Prostate gland (tissue), 2 donors: Measurements from ENCODE around the gene INTU. TPM values are rescaled to one million over a fixed set of nuclear protein-coding genes. Genes with fewer than 3 reads are reported as not detected.

Source experiments
- DNase-seq: peaks from one replicate; pipeline ENCODE4 v3.0.0-alpha.2; 2019; ENCODE audit warnings: low spot score
- H3K27ac ChIP-seq, 2 donors: fragments of 200-600 bp; sonication (generic); 2 replicates each; pipeline ENCODE4 v1.5.1; 2017 to 2019
- H3K27me3 ChIP-seq: fragments of 200-600 bp; sonication (generic); replicated peaks from 2 replicates; pipeline ENCODE4 v1.5.1; 2019; ENCODE audit not compliant: insufficient read depth
- H3K36me3 ChIP-seq, 2 donors: fragments of 200-600 bp; sonication (generic); 1 replicate in 1 of 2; 2 replicates in 1 of 2; pipeline versions ENCODE4 v1.5.1 to v1.8.1; 2017 to 2019
- H3K4me1 ChIP-seq: fragments of 200-600 bp; sonication (generic); replicated peaks from 2 replicates; pipeline ENCODE4 v1.5.1; 2019
- H3K4me3 ChIP-seq, 2 donors: fragments of 200-600 bp; sonication (generic); 2 replicates each; pipeline ENCODE4 v1.5.1; 2017 to 2019
- H3K9me3 ChIP-seq: fragments of 200-600 bp; sonication (generic); 2 replicates; pipeline ENCODE4 v1.5.1; 2017
- CTCF ChIP-seq, 4 experiments: fragments of 200-600 bp in 2 of 4; fragments of 450-650 bp in 2 of 4; sonication (generic) in 2 of 4; IDR thresholded peaks; 1 replicate in 3 of 4; 2 replicates in 1 of 4; pipeline ENCODE4 v1.5.1; 2016 to 2019; ENCODE audit warnings: antibody characterized with exemption in 4 of 4, mild to moderate bottlenecking in 2 of 4, moderate library complexity in 2 of 4
- POLR2A ChIP-seq: fragments of 450-650 bp; IDR thresholded peaks from one replicate; pipeline ENCODE4 v1.6.1; 2016; ENCODE audit warnings: antibody characterized with exemption, mild to moderate bottlenecking
- POLR2AphosphoS5 ChIP-seq: sonication (generic); formaldehyde crosslinking; IDR thresholded peaks from one replicate; pipeline ENCODE4 v1.6.1; 2017; ENCODE audit warnings: antibody characterized with exemption
- WGBS: methylation state at CpG from one replicate; pipeline ENCODE4 v1.1.5; 2018; 5-methylcytosine and 5-hydroxymethylcytosine counted together
- intact Hi-C: fragments of 100-400 bp; cut with DNase I; formaldehyde crosslinking; loops from one replicate; pipeline ENCODE4 v1.14.2; 2022
- total RNA-seq, 2 donors: library from RNA; depleted of rRNA; stranded (reverse); fragments of >200 nt; gene quantifications; one replicate each; pipeline ENCODE4 v1.1.0, GENCODE V29; 2016

INTU gene
- total RNA-seq, 2 donors from 2014 or later, result 6.1 to 13.9 TPM

- no peaks in the 10 kb centered on the region for H3K36me3 ChIP-seq
- intact Hi-C loops, result no loop called here
- H3K4me3 ChIP-seq, result no peak overlapping the region
- peak; percentile 96 for DNase-seq
- H3K4me1 ChIP-seq, result no peaks in the 10 kb centered on the region
- H3K27ac ChIP-seq, result peak overlapping the region; percentile 51 to 65
- TF ChIP-seq CTCF (IDR thresholded peaks at IDR 0.05) (no peak), POLR2AphosphoS5 (peak; percentile 89)
- H3K9me3 ChIP-seq, result no peaks in the 10 kb centered on the region
- 13% methylated on average over 5 of the region's 5 CpGs for WGBS
- H3K27me3 ChIP-seq, result no peaks in the 10 kb centered on the region
These were observed 76.2 kb downstream of the INTU start for GRCh38 chr4:127708985-127709384.

DNA sequence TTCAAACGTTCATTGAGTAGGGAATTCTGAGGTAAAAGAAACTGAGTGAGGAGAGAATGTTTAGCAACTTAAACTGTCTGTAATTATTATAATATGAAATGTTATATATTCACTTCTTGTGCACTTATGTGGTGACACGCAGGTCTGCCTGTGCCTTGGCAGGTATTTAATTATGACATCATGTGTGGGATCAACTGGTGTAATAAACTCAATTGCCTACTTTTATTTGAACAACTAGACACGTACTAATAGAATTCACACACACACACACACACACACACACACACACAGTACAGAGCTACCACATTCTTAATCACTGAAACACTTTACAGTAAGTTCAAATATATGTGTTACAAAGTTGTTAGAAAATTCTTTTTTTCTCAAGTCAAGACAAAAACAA lies 76.7 kb downstream of the INTU start:
- intact Hi-C loops, result no loop called here
- no peak for DNase-seq
- Histone ChIP-seq H3K27ac (peak overlapping the region; percentile 51 to 65), H3K4me3 (no peak overlapping the region), H3K27me3 (no peaks in the 10 kb centered on the region), H3K36me3 (no peaks in the 10 kb centered on the region), H3K4me1 (no peaks in the 10 kb centered on the region), H3K9me3 (no peaks in the 10 kb centered on the region)
- 19% methylated on average over 3 of the region's 3 CpGs for WGBS
- TF ChIP-seq POLR2AphosphoS5 (no peak), CTCF (IDR thresholded peaks at IDR 0.05) (no peak), POLR2A (no peak)

- 95% methylated on average over 64 of the region's 64 CpGs for WGBS
- DNase-seq, result no peak
- Histone ChIP-seq H3K4me3 (no peak within 1 kb of the TSS), H3K4me1 (no peaks in the 10 kb centered on the region), H3K9me3 (no peaks in the 10 kb centered on the region), H3K27me3 (no peaks in the 10 kb centered on the region), H3K27ac (no peak within 1 kb of the TSS), H3K36me3 (no peaks in the 10 kb centered on the region)
- TF ChIP-seq CTCF (IDR thresholded peaks at IDR 0.05) (no peak), POLR2A (no peak), POLR2AphosphoS5 (no peak)
- intact Hi-C loops, result no loop called here
These were observed 97.6 kb downstream of the INTU start, which contains the start of gene SLC25A31 for GRCh38 chr4:127730142-127730913. TSS of gene SLC25A31 (plus strand) at chr4:127730400. CDS start at chr4:127730546, 146 bp downstream.

DNA sequence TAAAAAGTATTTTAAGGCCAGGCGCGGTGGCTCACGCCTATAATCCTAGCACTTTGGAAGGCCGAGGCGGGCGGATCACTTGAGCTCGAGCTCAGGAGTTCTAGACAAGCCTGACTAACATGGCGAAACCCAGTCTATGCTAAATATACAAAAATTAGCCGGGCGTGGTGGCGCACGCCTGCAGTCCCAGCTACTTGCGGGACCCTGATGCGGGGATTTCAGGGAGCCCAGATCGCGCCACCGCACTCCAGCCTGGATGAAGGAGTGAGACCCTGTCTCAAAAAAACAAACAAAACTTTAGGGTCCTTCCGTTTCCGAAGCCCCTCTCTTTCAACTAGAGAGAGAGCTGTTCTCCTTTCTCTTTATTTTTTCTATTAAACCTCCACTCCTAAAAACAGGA lies 98.6 kb downstream of the INTU start:
- Histone ChIP-seq H3K9me3 (no peaks in the 10 kb centered on the region), H3K27me3 (no peaks in the 10 kb centered on the region), H3K4me1 (no peaks in the 10 kb centered on the region), H3K36me3 (no peaks in the 10 kb centered on the region), H3K27ac (no peak overlapping the region), H3K4me3 (no peak overlapping the region)
- DNase-seq, result no peak
- TF ChIP-seq CTCF (IDR thresholded peaks at IDR 0.05) (no peak), POLR2A (no peak), POLR2AphosphoS5 (no peak)
- 95% methylated on average over 19 of the region's 19 CpGs for WGBS
- intact Hi-C loops, result no loop called here
